NAMALWA (cell line): Measurements from ENCODE around the gene SYT7.
A peak's percentile ranks its signal among the peaks of the same experiment; 100 is the strongest.
"Not testable (repeated sequence)": the region's sequence is repeated elsewhere in the genome, so short reads cannot be mapped to it uniquely, and the experiment has no call there.

Source experiments
- DNase-seq: peaks from one replicate; pipeline ENCODE4 v3.0.0-alpha.2; 2015; ENCODE audit warnings: low spot score

The SYT7 gene, protein sequence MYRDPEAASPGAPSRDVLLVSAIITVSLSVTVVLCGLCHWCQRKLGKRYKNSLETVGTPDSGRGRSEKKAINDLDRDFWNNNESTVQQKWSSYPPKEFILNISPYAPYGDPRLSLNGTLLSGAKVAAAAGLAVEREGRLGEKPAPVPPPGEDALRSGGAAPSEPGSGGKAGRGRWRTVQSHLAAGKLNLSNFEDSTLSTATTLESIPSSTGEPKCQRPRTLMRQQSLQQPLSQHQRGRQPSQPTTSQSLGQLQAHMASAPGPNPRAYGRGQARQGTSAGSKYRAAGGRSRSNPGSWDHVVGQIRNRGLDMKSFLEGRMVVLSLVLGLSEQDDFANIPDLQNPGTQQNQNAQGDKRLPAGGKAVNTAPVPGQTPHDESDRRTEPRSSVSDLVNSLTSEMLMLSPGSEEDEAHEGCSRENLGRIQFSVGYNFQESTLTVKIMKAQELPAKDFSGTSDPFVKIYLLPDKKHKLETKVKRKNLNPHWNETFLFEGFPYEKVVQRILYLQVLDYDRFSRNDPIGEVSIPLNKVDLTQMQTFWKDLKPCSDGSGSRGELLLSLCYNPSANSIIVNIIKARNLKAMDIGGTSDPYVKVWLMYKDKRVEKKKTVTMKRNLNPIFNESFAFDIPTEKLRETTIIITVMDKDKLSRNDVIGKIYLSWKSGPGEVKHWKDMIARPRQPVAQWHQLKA

DNA sequence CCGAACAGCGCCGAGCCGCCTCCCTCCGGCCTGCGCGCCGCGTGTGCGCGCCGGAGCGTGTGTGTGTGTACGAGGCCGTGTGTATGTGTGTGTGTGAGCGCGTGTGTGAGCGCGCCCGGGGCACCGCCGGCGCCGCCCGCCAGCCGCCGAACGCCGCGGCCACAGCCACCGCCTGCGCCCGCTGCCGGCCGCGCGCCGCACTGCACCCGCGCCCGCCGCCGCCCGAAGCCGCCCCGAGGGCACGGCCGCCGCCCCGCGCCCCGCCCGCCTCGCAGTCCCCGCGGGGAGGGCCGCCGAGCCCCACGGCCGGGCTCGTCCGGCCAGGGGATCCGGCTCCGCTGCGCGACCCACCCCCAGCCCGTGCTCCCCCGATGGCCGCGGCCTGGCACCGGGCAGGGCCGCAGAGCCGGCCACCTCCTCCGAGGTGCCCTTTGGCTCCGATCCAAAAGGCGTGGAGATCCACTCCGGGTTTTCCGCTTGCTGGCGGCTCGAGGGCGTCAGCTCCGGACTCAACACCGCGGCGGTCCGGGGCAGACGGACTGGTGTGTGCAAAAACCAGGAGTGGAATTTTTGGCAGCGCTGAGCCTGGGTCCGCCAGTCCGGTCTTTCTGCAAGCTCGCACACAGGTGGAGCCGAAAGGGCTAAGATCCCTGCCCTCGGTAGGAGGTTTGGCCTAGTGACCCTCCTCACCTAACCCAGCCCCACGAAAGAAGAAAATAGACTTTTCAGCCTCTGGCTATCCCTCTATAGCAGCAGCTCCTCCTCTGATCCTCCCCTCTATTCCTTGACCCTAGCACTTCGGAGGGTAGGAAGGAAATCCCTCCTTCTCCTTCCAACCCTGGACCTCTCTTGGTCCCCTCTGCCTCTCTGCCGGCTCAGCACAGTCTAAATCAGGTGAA, at the start of gene SYT7:
TSS of gene SYT7 (minus strand) at position 47 of the 899 bp plus-strand sequence. CDS start 256 bp downstream, outside the sequence.
- peak; percentile 93 for DNase-seq

DNA sequence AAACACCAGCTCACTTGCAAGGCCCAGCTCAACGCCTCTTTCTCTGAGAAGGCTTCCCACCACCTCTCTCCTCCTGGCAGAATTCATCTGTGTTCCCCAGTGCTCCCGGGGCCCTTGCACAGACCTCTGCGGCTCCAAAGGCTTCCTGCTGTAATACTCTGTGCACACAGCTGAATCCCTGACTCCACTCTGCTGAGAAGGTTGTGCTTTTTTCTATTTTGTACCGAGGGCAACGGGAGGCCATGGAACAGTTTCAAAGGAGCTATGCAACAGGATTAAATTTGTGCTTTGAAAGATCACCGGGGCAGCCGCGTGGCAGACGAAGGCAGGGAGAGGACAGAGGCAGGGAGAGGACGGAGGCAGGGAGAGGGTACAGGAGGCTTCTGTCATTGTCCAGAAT, 49.2 kb upstream of the SYT7 start:
- no peak for DNase-seq

DNA sequence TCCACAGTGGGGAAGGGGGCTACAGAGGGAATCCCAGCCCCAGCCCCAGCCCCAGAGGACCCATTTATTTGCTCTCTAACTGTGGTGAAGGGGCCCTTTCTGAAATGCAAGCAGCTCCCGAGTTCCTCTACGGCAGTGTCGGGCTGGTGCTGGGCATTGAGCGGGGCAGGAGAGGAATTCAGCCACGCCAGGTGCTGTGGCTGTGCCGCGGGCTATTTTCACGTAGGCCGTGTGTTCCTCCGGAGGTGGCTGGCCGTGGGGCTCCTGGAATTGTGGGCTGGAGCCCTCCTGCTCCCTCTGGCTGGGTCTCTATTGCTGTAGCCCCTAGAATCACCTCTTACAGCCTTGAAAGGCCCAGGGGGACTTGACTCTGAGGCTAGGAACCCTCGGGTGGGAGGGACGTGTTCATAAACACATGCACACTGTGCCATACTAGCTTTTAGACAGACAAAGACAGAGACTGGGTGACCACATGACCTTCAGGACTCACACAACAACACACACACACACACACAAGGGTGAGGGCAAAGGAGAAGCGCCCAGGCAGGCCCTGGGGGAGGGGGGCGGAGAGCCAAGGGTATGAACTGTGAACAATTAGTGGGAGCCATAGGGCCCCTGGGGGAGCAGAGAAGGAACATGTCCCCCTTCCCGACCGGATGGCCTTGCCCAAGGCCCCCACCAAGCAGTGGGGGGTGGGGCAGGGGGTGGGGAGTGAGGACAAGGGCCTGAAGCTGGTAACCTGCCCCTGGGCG, 48.4 kb upstream of the SYT7 start:
- no peak for DNase-seq

DNA sequence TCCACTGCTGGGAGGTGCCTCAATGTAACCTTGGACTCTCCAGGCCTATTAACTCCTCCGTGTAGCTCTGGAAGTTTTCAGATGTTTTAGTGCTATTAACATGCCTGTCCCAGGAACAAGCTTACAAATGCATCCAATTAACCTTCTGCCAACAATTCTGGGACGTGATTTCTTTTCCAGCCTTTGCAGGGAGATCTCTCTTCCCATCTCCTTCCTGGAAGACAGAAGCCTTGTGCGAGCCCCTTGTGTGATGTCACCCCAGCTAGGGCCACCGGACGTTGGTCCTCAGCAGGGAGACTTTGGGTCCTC, 47.7 kb upstream of the SYT7 start:
- DNase-seq, result no peak

DNA sequence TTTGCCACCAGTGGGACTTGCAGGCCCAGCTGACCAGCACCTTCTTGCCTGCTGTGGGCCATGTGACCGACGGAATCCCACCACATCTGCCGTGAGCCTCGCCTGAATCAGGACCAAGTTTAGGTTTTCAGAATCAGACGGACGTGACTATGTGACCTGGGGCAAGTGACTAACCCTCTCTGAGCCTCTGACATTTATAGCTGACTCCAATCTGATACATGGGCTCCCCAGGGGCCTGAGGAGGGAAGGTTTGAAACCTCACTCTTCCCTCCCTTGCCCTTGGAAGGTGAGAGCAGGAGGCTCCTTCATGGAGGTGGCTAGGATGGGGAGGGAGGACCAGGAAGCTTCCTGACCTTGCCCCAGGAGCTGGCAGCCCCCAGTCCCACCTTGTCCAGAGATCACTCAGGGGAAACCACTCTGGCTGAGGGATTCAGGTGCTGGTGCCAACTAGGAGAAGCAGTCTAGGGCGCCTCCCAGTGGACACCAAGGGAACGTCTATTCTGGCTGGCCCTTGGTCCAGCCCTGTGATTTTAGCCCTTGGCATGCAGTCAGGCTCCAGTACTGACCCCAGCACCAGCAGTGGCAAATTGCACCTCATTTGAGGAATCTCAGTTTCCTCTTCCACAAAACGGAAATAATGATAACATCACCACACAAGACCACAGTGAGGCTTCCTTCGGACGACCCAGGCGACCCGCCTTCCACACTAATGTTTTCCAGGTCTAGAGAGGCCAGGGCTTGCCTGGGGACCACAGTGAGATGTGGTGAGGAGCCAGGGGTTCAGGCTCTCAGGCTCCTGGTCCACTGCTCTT, 47.2 kb upstream of the SYT7 start:
- peak; percentile 59 for DNase-seq

DNA sequence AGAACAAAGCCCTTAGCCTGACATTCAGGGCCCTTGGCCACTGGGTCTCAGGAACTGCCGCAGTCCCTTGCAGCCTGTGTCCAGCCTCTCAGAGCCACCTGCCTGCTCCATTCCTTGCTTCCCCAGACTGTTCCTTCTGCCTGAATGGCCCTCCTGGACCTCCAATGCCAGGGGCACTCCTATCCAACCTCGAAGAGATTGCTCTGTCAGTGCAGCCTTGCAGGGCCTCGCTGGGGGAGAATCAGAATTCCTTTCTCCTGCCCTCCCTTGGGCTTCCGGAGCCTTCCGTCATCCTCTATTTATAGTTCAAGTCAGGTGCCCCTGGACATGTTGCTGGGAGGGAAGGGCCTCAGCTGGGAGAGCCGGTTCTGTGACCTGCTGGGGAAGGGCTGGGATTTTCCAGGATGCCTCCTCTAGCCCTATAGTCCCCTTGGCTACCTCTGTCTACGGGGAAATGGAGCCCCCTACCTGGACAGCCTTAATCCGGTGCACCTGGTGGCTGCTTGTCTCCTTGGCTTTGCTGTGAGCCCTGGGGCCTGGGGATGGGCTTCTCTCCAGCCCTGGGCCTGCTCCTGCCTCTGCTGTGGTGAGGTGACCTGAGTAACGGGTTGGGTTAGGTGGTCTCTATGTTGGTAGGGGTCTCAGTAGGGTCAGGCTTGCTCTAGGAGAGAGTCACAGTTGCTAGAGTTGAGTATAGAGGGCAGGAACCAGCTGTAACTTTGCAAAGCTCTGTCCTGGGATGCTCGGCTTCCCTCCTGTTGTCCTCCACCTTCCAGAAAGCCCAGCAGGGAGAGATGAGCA, 45.9 kb upstream of the SYT7 start:
- DNase-seq, result no peak

DNA sequence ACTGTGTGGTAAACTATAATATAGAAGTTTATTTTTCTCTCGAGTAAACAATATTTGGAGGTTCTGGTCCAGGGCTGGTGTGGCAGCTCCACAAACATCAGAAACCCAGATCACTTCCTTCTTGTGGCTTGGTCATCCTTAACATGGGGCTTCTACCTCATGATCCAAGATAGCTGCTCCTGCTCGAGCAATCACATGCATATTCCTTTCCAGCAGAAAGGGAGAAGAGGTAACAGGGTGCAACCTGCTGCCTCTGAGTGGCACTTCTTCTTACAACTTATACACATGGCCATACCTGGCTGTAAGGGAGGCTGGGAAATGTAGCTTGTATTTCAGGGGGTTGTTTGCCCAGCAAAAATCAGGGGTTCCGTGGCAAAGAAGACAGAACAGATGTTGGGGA, 44.6 kb upstream of the SYT7 start:
- DNase-seq, result no peak

DNA sequence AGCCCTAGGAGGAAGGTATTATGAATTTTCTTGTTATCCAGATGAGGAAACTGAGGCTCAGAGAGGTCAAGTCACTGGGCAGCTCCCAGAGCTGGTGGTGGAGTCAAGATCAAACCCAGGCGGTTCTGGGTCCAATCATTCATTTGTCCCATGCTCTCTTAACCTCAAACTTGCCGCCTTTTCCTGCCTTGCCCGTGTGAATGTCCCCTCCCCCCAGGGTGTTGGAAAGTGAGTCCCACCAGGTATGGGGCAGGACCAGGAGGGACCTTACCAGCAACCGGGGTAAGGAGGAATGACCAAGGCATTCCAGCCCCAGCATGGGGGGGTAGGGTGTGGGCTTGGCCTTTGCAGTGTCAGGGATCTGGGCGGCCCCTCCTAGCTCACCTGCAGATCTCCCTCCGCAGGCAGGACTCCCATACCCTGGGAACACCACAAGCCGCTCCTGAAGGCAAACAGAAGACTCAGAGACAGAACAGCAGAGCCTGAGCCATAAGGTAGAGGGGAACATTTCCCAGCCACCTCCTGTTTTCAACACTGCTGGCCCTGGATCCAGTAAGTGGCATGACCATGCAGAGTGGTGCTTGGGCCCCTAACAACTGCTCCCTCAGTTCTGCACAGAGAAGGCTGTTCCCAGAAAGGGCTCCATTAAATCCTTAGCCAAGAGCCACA, 41.2 kb upstream of the SYT7 start:
- no peak for DNase-seq

DNA sequence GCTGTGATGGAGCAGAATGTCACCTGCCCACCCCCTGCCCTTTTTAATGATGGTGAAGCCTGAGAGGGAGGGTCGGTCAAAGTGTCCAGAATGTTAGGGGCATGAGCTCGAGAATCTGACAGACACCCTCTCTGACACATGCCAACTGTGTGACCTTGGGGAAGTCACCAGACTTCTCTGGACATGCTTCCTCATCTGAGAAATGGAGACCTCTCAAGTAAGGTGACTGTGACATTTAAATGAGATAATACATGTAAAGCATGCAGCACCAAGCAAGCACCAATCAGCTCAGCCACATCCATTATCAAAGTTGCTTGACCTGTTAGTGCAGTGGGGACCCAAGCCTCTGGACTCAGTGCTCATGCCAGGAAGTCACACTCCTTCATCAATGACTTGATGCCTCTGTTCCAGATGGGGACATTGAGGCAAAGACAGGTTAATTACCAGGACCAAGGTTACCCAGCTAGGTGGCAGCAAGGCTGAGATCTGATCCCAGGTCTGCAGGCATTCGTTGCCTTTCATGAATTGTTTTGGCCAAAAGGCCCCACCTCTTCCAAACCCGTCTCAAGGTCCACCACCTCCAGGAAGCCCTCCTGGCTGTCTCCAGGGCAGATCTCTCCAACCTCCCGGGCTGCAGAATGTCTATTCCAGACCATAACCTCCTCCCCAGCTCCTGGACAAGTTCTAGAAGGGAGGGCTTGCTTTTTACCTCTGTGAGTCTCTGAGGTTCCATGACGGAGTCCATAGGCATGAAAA, 38.8 kb upstream of the SYT7 start:
- DNase-seq, result no peak

DNA sequence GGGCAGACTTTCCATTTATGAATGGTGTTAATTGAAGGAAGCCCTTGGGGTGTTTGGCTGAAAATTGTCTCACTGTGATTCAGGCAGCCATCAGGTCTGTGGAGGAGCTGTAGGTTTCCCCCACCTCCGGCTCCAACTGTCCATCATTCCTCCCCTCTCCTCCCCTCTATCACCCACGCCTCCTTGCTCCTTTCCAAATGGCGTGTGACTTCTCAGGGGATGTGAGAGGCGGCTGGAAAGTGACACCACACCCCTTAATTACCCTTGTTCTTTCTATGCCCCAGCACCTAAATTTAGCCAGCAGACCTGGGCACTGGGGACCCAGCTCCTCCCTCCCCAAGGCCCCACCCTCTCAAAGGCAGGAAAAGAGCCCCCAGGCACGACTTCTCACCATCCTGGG, 38.1 kb upstream of the SYT7 start:
- DNase-seq, result no peak

DNA sequence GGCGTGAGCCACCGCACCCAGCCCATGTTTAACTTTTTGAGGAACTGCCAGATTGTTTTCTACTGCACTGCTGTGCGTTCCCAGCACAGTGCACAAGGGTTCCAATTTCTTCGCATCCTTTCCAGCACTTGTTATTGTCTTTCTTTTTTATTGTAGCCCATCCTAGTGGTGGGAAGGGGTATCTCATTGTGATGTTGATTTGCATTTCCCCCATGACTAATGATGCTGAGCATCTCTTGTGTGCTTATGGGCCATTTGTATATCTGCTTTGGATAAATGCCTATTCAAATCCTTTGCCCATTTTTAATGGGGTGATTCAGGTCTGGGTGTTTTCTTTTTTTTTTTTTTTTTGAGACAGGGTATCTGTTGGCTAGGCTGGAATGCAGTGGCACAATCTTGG, 36.6 kb upstream of the SYT7 start:
- DNase-seq, result peak; percentile 21

DNA sequence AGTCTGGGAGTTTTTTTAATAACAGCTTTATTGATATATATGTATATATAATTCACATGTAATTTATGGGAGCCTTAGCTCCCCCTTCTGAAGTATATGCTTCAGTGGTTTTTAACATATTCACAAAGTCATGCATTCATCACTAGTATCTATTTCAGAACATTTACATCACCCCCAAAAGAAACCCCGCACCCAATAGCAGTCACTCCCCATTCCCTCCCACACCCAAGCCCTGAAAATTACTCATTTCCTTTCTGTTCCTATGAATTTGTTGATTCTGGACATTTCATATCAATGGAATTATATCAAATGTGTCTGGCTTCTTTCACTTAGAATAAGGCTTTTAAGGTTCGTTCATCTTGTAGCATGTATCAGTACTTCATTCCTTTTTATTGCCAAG, 35.6 kb upstream of the SYT7 start:
- no peak for DNase-seq

DNA sequence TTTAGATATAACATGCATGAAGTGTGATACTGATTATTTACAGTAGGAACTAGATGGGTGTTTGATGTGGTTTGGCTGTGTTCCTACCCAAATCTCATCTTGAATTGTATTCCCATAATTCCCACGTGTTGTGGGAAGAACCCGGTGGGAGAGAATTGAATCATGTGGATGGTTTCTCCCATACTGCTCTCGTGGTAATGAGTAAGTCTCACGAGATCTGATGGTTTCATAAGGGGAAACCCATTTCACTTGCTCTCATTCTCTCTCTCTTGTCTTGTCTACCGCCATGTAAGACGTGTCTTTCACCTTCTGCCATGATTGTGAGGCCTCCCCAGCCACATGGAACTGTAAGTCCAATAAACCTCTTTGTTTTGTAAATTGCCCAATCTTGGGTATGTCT, 33.9 kb upstream of the SYT7 start:
- not testable (repeated sequence) for DNase-seq

DNA sequence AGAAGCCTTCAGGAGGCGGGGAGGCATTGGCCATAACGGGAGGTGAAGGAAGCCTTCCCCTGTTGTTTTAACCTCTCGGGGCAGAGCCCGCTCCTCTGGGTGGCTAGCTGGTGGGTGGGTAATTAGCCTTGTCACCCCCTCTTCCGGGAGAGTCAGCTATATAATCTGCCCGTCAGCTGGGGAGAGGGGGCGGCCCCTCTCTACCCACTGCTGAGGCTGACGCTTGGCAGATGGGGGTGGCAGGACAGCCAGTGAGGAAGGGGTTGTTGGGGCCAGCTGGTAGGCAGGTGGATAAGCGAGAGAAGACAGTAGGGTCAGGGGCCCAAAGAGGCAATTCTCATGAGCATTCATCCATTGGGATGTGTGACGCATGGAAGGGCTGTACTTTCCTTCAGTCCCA, 33.0 kb upstream of the SYT7 start:
- no peak for DNase-seq

DNA sequence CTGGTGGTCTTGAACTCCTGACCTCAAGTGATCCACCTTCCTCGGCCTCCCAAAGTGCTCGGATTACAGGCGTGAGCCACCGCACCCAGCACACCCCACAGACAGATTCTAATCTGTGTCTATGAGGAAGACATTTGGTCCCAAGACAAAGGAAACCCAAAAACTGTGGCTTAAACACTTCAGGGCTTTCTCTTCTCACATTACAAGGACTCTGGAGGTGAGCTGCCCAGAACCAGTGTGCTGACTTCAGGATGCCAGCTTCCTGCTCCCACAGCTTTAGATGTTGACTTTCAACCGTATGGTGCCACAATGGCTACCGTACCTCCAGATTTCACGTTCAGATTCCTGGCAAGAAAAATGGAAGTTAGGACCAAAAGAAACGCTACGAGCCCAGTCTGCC, 32.2 kb upstream of the SYT7 start:
- no peak for DNase-seq

DNA sequence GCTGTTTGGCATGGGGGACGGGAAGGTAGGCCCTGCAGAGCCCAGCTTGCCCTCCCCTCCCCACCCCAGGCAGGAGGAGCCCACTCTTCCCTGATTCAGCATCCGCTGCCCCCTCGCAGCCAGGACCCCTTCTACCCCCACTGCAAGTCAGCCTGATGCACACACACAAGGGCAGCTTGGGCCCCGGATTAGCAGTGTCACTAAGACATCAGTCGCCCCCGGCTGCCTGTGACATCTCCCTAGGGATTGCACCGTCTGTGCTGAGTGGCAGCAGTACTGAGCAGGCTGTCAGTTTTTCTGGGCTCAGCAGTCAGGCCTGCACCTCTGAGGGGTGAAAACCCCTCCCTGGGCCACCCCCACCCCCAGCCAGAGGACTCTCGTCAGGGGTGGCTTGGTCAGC, 30.4 kb upstream of the SYT7 start:
- DNase-seq, result no peak

DNA sequence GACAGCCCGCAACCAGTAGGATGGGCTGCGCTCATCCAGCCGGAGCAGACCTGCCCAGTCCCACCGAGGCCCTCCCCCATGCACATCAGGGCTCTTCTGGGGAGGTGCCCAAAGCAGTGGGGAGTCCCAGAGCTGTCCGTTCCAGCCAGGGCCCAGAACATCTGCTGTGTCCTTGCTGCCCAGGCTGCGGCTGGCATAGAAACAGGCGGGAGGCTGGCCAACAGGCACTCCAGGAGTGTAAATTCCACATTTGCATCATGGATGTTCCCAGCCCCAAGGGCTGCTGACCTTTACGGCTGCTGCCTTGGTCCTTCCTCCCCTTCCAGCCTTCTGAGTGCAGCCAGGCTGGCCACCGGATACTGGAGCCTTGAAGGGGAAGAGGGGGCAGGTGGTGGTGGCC, 30.0 kb upstream of the SYT7 start:
- DNase-seq, result no peak

DNA sequence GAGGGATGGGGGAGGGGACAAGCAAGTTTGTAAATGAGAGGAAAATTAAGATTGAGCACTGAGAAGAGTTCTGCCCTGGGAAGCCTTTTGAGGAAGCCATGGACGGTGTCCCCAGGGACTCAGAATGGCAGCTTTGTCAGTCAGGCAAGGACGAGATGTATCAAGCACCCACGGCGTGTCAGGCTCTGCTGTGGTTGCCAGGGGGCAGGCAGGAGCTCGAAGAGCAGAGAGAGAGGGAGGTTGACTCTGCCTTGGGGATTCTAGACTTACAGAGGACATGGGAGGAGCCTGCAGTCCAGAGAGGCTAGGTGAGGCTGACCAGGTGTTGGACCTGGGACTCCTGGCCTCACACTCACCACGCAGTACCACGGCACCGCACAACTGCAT, 29.1 kb upstream of the SYT7 start:
- DNase-seq, result peak; percentile 66
